HCT116 (cell line): ENCODE results near the gene ANKRD2. TPM values are rescaled to one million over a fixed set of nuclear protein-coding genes. Genes with fewer than 3 reads are reported as not detected.

Experiments used
- ATAC-seq: fragments of 200-7000 bp; cut with Tn5 transposase; 2 replicates; pipeline ENCODE4 v1.9.1; 2020; ENCODE audit warnings: mild to moderate bottlenecking, moderate library complexity
- BruUV-seq: library from RNA; stranded (reverse); fragments of 400-500 nt; replicated peaks from 2 replicates; lab custom pipeline; 2021; lab: Mats Ljungman, UMichigan
- CTCF ChIA-PET: fragments of 300-600 bp; sonication (Branson Sonifier 250); formaldehyde crosslinking; loops from one replicate; lab custom pipeline; 2021; ENCODE audit warnings: antibody characterized with exemption; lab: Charles Lee
- POLR2A ChIA-PET: fragments of 300-600, 350-600 bp; sonication (Branson Sonifier 250); formaldehyde crosslinking; loops from one replicate; lab custom pipeline; 2021; ENCODE audit warnings: antibody characterized with exemption; lab: Charles Lee
- RAD21 ChIA-PET, 2 experiments: fragments of 300-600 bp; sonication (Branson Sonifier 250); formaldehyde crosslinking; loops; one replicate each; lab custom pipeline; 2023; ENCODE audit warnings: low total read pairs in 2 of 2; ENCODE audit not compliant: uncharacterized antibody in 2 of 2, unreplicated experiment in 2 of 2, low non-redundant PET in 1 of 2; lab: Charles Lee
- DNase-seq: peaks from one replicate; pipeline ENCODE4 v3.0.0-alpha.2; 2010; ENCODE audit warnings: low read depth, low spot score
- H2AFZ ChIP-seq: fragments of 200-600 bp; shearing (Covaris generic), sonication (generic); 2 replicates; pipeline ENCODE4 v1.6.1; 2017; ENCODE audit warnings: low read depth, mixed run types, mixed read lengths, antibody characterized with exemption, low read length; ENCODE audit not compliant: poor library complexity, severe bottlenecking
- H3K27ac ChIP-seq: 2 replicates; pipeline ENCODE4 v1.5.1; 2012; ENCODE audit warnings: low read depth, low read length
- H3K27me3 ChIP-seq: fragments of 200-600 bp; sonication (generic); 2 replicates; pipeline ENCODE4 v1.6.1; 2016; ENCODE audit warnings: mixed run types, low read length, mixed read lengths; ENCODE audit not compliant: insufficient read depth
- H3K36me3 ChIP-seq, 2 experiments: fragments of 200-500 bp in 1 of 2; fragments of 200-600 bp in 1 of 2; sonication (Bioruptor generic) in 1 of 2; sonication (generic) in 1 of 2; 2 replicates each; pipeline versions ENCODE4 v1.5.1 to v1.6.1; 2014 to 2016; ENCODE audit warnings: low read length in 2 of 2, inconsistent platforms in 1 of 2, mixed read lengths in 1 of 2, mixed run types in 1 of 2; ENCODE audit not compliant: insufficient read depth in 2 of 2, control insufficient read depth in 1 of 2
- H3K4me1 ChIP-seq, 2 experiments: fragments of 200-600 bp in 1 of 2; sonication (generic) in 1 of 2; 2 replicates each; pipeline versions ENCODE4 v1.5.1 to v1.6.1; 2012 to 2017; ENCODE audit warnings: low read length in 2 of 2, inconsistent platforms in 1 of 2, mild to moderate bottlenecking in 1 of 2, mixed read lengths in 1 of 2, mixed run types in 1 of 2, moderate library complexity in 1 of 2; ENCODE audit not compliant: insufficient read depth in 2 of 2, control insufficient read depth in 1 of 2
- H3K4me2 ChIP-seq: fragments of 200-600 bp; sonication (generic); 2 replicates; pipeline ENCODE4 v1.6.1; 2017; ENCODE audit warnings: mixed run types, low read length, mixed read lengths
- H3K4me3 ChIP-seq, 2 experiments: fragments of 200-600 bp in 1 of 2; sonication (generic) in 1 of 2; replicated peaks in 1 of 2; 2 replicates each; pipeline ENCODE4 v1.5.1; 2011 to 2016; ENCODE audit warnings: low read length in 2 of 2, control low read depth in 1 of 2, low read depth in 1 of 2, mild to moderate bottlenecking in 1 of 2, mixed read lengths in 1 of 2, mixed run types in 1 of 2
- H3K79me2 ChIP-seq: fragments of 200-600 bp; sonication (generic); 2 replicates; pipeline ENCODE4 v1.6.1; 2017; ENCODE audit warnings: mild to moderate bottlenecking, mixed run types, low read length, moderate library complexity, mixed read lengths; ENCODE audit not compliant: insufficient read depth
- H3K9ac ChIP-seq: fragments of 200-600 bp; sonication (generic); 2 replicates; pipeline ENCODE4 v1.6.1; 2016; ENCODE audit warnings: low read length, mixed read lengths
- H3K9me2 ChIP-seq: fragments of 200-600 bp; sonication (generic), shearing (Covaris generic); 2 replicates; pipeline ENCODE4 v1.6.1; 2017; ENCODE audit warnings: mixed run types, mild to moderate bottlenecking, moderate library complexity; ENCODE audit not compliant: insufficient read depth
- H3K9me3 ChIP-seq, 2 experiments: fragments of 200-500 bp in 1 of 2; fragments of 200-600 bp in 1 of 2; sonication (Bioruptor generic) in 1 of 2; sonication (generic) in 1 of 2; 2 replicates each; pipeline ENCODE4 v1.6.1; 2014 to 2017; ENCODE audit warnings: low read length in 2 of 2, mixed read lengths in 2 of 2, inconsistent platforms in 1 of 2, low read depth in 1 of 2, mild to moderate bottlenecking in 1 of 2, mixed run types in 1 of 2, moderate library complexity in 1 of 2; ENCODE audit not compliant: control insufficient read depth in 1 of 2, insufficient read depth in 1 of 2
- H4K20me1 ChIP-seq: fragments of 200-600 bp; sonication (generic), shearing (Covaris generic); 2 replicates; pipeline ENCODE4 v1.6.1; 2017; ENCODE audit warnings: mixed run types, mild to moderate bottlenecking, moderate library complexity; ENCODE audit not compliant: insufficient read depth
- CBX3 ChIP-seq: IDR thresholded peaks from 2 replicates; pipeline ENCODE4 v1.6.1; 2012; ENCODE audit warnings: low read depth
- CEBPB ChIP-seq: IDR thresholded peaks from 2 replicates; pipeline ENCODE4 v1.6.1; 2012; ENCODE audit warnings: low read depth
- EZH2 ChIP-seq: fragments of 200-600 bp; sonication (generic); IDR thresholded peaks from 2 replicates; pipeline ENCODE4 v1.6.1; 2017; ENCODE audit warnings: antibody characterized with exemption, mixed run types
- FOSL1 ChIP-seq: IDR thresholded peaks from 2 replicates; pipeline ENCODE4 v1.6.1; 2012; ENCODE audit warnings: low read depth
- JUND ChIP-seq: IDR thresholded peaks from 2 replicates; pipeline ENCODE4 v1.6.1; 2012
- POLR2AphosphoS5 ChIP-seq: IDR thresholded peaks from 2 replicates; pipeline ENCODE4 v1.6.1; 2011; ENCODE audit warnings: mild to moderate bottlenecking, low read depth, low read length, moderate library complexity
- SP1 ChIP-seq: IDR thresholded peaks from 2 replicates; pipeline ENCODE4 v1.6.1; 2012; ENCODE audit warnings: low read depth
- SRF ChIP-seq: IDR thresholded peaks from 2 replicates; pipeline ENCODE4 v1.6.1; 2012; ENCODE audit warnings: low read depth
- TCF7L2 ChIP-seq: IDR thresholded peaks from 2 replicates; pipeline ENCODE4 v1.7.0; 2011; ENCODE audit warnings: borderline replicate concordance, inconsistent platforms; ENCODE audit not compliant: insufficient read depth, insufficient read length; ENCODE audit errors: extremely low read depth
- ZBTB33 ChIP-seq: IDR thresholded peaks from 2 replicates; pipeline ENCODE4 v1.6.1; 2011; ENCODE audit warnings: mild to moderate bottlenecking, low read length, moderate library complexity; ENCODE audit not compliant: insufficient replicate concordance; ENCODE audit errors: extremely low read depth
- intact Hi-C: fragments of 100-400 bp; cut with micrococcal nuclease; formaldehyde crosslinking; loops from 2 replicates; pipeline ENCODE4 v1.10.0; 2022
- total RNA-seq: library from RNA; stranded (reverse); gene quantifications from one replicate; pipeline ENCODE4 v1.2.1, GENCODE V29; 2021; ENCODE audit not compliant: unreplicated experiment

Gene ANKRD2
- total RNA-seq, 1 experiment from 2014 or later, result 0.15 TPM

DNA sequence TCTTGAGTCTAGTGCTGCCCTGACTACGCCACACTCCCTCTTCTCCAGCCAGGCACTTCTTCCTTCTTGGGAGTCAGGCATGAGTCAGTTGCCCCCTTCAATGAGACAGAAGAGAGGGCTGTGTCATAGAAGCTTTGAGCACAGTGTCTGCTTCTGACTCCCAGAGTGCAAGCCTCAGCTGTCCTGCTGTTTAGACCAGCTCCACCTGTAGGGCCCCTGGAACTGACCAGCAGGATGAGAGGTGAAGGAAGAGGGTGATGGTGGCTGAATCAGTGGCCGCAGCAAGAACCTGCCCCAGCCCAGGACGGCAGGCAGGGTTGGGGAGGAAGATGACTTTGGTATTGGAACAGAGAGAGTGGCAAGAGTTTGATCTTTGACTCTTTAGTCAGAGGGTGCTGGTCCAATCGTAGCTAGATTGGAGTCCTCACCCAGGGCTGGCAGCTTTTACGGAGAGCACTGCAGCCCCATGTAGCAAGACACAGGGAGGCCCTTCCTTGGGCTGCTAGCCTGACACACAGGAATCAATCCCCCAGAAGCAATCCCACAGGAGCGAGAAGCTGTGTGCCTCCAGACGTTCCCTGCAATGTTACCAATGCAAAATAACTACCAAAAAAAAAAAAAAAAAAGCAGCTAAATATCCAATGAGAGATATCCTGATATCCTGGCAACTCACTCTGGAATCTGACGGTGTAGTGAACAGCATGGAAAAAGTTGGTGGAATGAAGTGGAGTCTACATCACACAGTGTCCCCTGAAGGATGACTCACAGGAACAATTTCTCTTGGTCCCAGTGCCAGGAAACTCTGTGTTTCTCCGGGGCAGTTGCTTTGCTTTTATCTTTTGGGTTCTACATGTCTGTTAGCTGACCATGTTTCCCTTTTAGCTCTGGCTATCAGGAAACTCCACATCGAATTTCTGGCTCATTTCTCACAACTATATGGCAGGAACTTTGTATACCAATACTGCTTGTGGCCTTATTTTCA, 23.8 kb downstream of the ANKRD2 start:
- Histone ChIP-seq H3K9me2 (no peaks in the 10 kb centered on the region), H3K27ac (peak overlapping the region; percentile 65), H3K4me1 (peaks cover 27 to 37% of the 10 kb centered on the region in 2 experiments), H3K9ac (peak overlapping the region; percentile 42), H2AFZ (peak overlapping the region; percentile 1), H3K4me3 (peak overlapping the region in 1 of 2 experiments; percentile 17; a peak in 3 of 4 replicates), H3K79me2 (no peaks in the 10 kb centered on the region), H3K9me3 (no peaks in the 10 kb centered on the region), H4K20me1 (no peaks in the 10 kb centered on the region), H3K27me3 (no peaks in the 10 kb centered on the region), H3K4me2 (peak overlapping the region; percentile 68), H3K36me3 (no peaks in the 10 kb centered on the region)
- BruUV-seq, result no TSS peak
- TF ChIP-seq POLR2AphosphoS5 (peak; percentile 59), CBX3 (peak; percentile 46; the same call in 1 of the 2 replicates), ZBTB33 (peak; percentile 41), SRF (no peak), SP1 (peak; percentile 81), TCF7L2 (peak; percentile 80), CEBPB (no peak), JUND (peak; percentile 88), FOSL1 (peak; percentile 85), EZH2 (no peak)
- intact Hi-C loops, result no loop called here
- peak; percentile 83 for ATAC-seq
- ChIA-PET CTCF (interaction anchor here (1.5 to 1.6 kb wide), 3 partner anchors 12 to 24 kb away, joined by 3 to 9 read pairs (median 6); partner anchors contain the start of genes ANKRD2 and HOGA1), POLR2A (interaction anchor here (1.0 to 1.3 kb wide), 3 partner anchors 9 to 25 kb away, joined by 3 to 5 read pairs (median 4); partner anchors contain the start of gene HOGA1), RAD21 (interaction anchor here in 1 of 2 experiments (0.8 to 0.9 kb wide), 2 partner anchors 16 to 17 kb away, joined by 3 read pairs; no protein-coding TSS in a partner anchor)
- DNase-seq, result peak; percentile 65
